A549 (cell line): ENCODE measurements around the gene ONECUT3. TPM values are rescaled to one million over a fixed set of nuclear protein-coding genes. Genes with fewer than 3 reads are reported as not detected.

ENCODE experiments used
- ATAC-seq, 2 experiments: fragments of 200-7000 bp in 1 of 2; fragments of >200 bp in 1 of 2; cut with Nextera tagmentation in 1 of 2; cut with Tn5 transposase in 1 of 2; 3 replicates each; pipeline versions ENCODE4 v1.8.0 to v1.9.1; 2018 to 2020; ENCODE audit warnings: mild to moderate bottlenecking in 1 of 2, moderate library complexity in 1 of 2
- CTCF ChIA-PET: fragments of 300-600 bp; sonication (Branson Sonifier 250); formaldehyde crosslinking; extraction: SDS; loops from one replicate; lab custom pipeline; 2021; ENCODE audit warnings: antibody characterized with exemption, inconsistent platforms; lab: Yijun Ruan, JAX
- POLR2A ChIA-PET: fragments of 350-600 bp; formaldehyde crosslinking; extraction: SDS; loops from one replicate; lab custom pipeline; 2021; ENCODE audit warnings: antibody characterized with exemption, inconsistent platforms; lab: Yijun Ruan, JAX
- DNase-seq, 2 experiments: peaks; one replicate each; pipeline versions ENCODE4 v3.0.0 to v3.0.0-alpha.2; 2011 to 2016; ENCODE audit warnings: low read depth in 1 of 2, low spot score in 1 of 2
- FAIRE-seq: peaks from 2 replicates; lab custom pipeline; 2011; peaks lifted over from hg19 to GRCh38; lab: Jason Lieb, UNC
- H3K27ac ChIP-seq, 2 experiments: fragments of >200 bp; sonication (Bioruptor Twin); formaldehyde crosslinking; 3 replicates each; pipeline ENCODE4 v1.5.1; 2016 to 2017
- H3K4me1 ChIP-seq: fragments of >200 bp; sonication (Bioruptor Twin); formaldehyde crosslinking; 3 replicates; pipeline ENCODE4 v1.6.1; 2016
- H3K4me2 ChIP-seq: fragments of >200 bp; sonication (Bioruptor Twin); formaldehyde crosslinking; 3 replicates; pipeline ENCODE4 v1.6.1; 2016
- H3K4me3 ChIP-seq: fragments of >200 bp; sonication (Bioruptor Twin); formaldehyde crosslinking; 3 replicates; pipeline ENCODE4 v1.5.1; 2016
- H3K9me3 ChIP-seq: fragments of >200 bp; sonication (Bioruptor Twin); formaldehyde crosslinking; 3 replicates; pipeline ENCODE4 v1.6.1; 2016
- BHLHE40 ChIP-seq: IDR thresholded peaks from 2 replicates; pipeline ENCODE4 v1.6.1; 2012; ENCODE audit warnings: low read depth, low read length, inconsistent platforms
- CBX2 ChIP-seq: fragments of 200-600 bp; sonication (generic); IDR thresholded peaks from 2 replicates; pipeline ENCODE4 v1.6.1; 2016; ENCODE audit warnings: low read depth, mild to moderate bottlenecking, borderline replicate concordance
- EHF ChIP-seq: fragments of 250-450 bp; sonication (Bioruptor Pico); IDR thresholded peaks from 2 replicates; pipeline ENCODE4 v1.5.0; 2020; ENCODE audit warnings: mild to moderate bottlenecking
- EHMT2 ChIP-seq: fragments of 200-600 bp; sonication (generic); IDR thresholded peaks from 2 replicates; pipeline ENCODE4 v1.6.1; 2016; ENCODE audit warnings: antibody characterized with exemption, low read depth, mild to moderate bottlenecking, moderate library complexity
- FOXS1 ChIP-seq: fragments of 250-450 bp; sonication (Bioruptor Pico); IDR thresholded peaks from 2 replicates; pipeline ENCODE4 v1.5.0; 2020; ENCODE audit warnings: mild to moderate bottlenecking, moderate library complexity
- GATA3 ChIP-seq: IDR thresholded peaks from 2 replicates; pipeline ENCODE4 v1.6.1; 2012; ENCODE audit warnings: borderline replicate concordance
- HEYL ChIP-seq: fragments of 250-450 bp; sonication (Bioruptor Pico); IDR thresholded peaks from 2 replicates; pipeline ENCODE4 v1.8.0; 2021; ENCODE audit warnings: mild to moderate bottlenecking, moderate library complexity
- HMGXB4 ChIP-seq: fragments of 250-450 bp; sonication (Bioruptor Pico); IDR thresholded peaks from 2 replicates; pipeline ENCODE4 v1.5.0; 2021; ENCODE audit warnings: mild to moderate bottlenecking, moderate library complexity, borderline replicate concordance
- HOXB5 ChIP-seq: fragments of 250-450 bp; sonication (Bioruptor Pico); IDR thresholded peaks from 2 replicates; pipeline ENCODE4 v1.5.0; 2020; ENCODE audit warnings: mild to moderate bottlenecking, moderate library complexity
- JUN ChIP-seq, 2 experiments: fragments of >200 bp; sonication (Bioruptor Twin); formaldehyde crosslinking; IDR thresholded peaks; 2 replicates in 1 of 2; 3 replicates in 1 of 2; pipeline ENCODE4 v1.6.1; 2016 to 2017
- KDM5A ChIP-seq: fragments of 200-600 bp; sonication (generic); IDR thresholded peaks from 2 replicates; pipeline ENCODE4 v1.6.1; 2016; ENCODE audit warnings: antibody characterized with exemption, mild to moderate bottlenecking
- MAFK ChIP-seq: fragments of 450-650 bp; IDR thresholded peaks from 2 replicates; pipeline ENCODE4 v1.6.1; 2014; ENCODE audit not compliant: partially characterized antibody
- MAX ChIP-seq: IDR thresholded peaks from 2 replicates; pipeline ENCODE4 v1.6.1; 2012
- NFE2L2 ChIP-seq: fragments of 150-350 bp; conservative IDR thresholded peaks from 2 replicates; pipeline ENCODE4 v1.6.1; 2014; ENCODE audit warnings: low read length
- NR3C1 ChIP-seq: fragments of >200 bp; sonication (Bioruptor Twin); formaldehyde crosslinking; IDR thresholded peaks from 3 replicates; pipeline ENCODE4 v1.6.1; 2017
- PBX3 ChIP-seq: IDR thresholded peaks from 2 replicates; pipeline ENCODE4 v1.6.1; 2012
- POLR2A ChIP-seq: IDR thresholded peaks from 2 replicates; pipeline ENCODE4 v1.6.1; 2012; ENCODE audit warnings: mild to moderate bottlenecking, low read length
- RAD21 ChIP-seq, 2 experiments: fragments of >200 bp in 1 of 2; sonication (Bioruptor Twin) in 1 of 2; formaldehyde crosslinking in 1 of 2; IDR thresholded peaks in 1 of 2; conservative IDR thresholded peaks in 1 of 2; 2 replicates in 1 of 2; 3 replicates in 1 of 2; pipeline ENCODE4 v1.6.1; 2012 to 2018; ENCODE audit warnings: inconsistent platforms in 1 of 2
- RARB ChIP-seq: fragments of 250-450 bp; sonication (Bioruptor Pico); IDR thresholded peaks from 2 replicates; pipeline ENCODE4 v1.8.0; 2021; ENCODE audit warnings: mild to moderate bottlenecking, moderate library complexity
- RCOR1 ChIP-seq: fragments of 150-350 bp; IDR thresholded peaks from 2 replicates; pipeline ENCODE4 v1.6.1; 2014; ENCODE audit warnings: antibody characterized with exemption, low read length, low read depth
- REST ChIP-seq: fragments of 200-600 bp; sonication (generic); IDR thresholded peaks from 2 replicates; pipeline ENCODE4 v1.6.1; 2016; ENCODE audit warnings: antibody characterized with exemption, mild to moderate bottlenecking, moderate library complexity
- RNF2 ChIP-seq: fragments of 200-600 bp; sonication (generic); IDR thresholded peaks from 2 replicates; pipeline ENCODE4 v1.6.1; 2016; ENCODE audit warnings: low read depth, mild to moderate bottlenecking, antibody characterized with exemption, moderate library complexity, borderline replicate concordance
- SMC3 ChIP-seq: fragments of >200 bp; sonication (Bioruptor Twin); formaldehyde crosslinking; IDR thresholded peaks from 3 replicates; pipeline ENCODE4 v1.6.1; 2018; ENCODE audit warnings: inconsistent platforms
- ZNF302 ChIP-seq: fragments of 250-450 bp; sonication (Bioruptor Pico); IDR thresholded peaks from 2 replicates; pipeline ENCODE4 v1.9.0; 2021; ENCODE audit warnings: inconsistent platforms, mild to moderate bottlenecking, moderate library complexity
- WGBS: methylation state at CpG from one replicate; pipeline ENCODE4 v1.1.6; 2017; ENCODE audit errors: missing lambda C conversion rate; 5-methylcytosine and 5-hydroxymethylcytosine counted together
- polyA plus RNA-seq, 4 experiments: library from polyadenylated mRNA; depleted of rRNA in 3 of 4; stranded (reverse); fragments of >200 nt; fragmentation: RNase III in 1 of 4; extraction: RNeasy Plus Mini Kit Qiagen cat#74134 plus additional on column Dnase treatment in 1 of 4; gene quantifications; 2 replicates in 3 of 4; 3 replicates in 1 of 4; pipeline ENCODE4 v1.2.3, GENCODE V29; 2011 to 2017
- TF ChIP-seq, protein P1 (sequence below): fragments of >200 bp; sonication (Bioruptor Twin); formaldehyde crosslinking; IDR thresholded peaks from 3 replicates; pipeline ENCODE4 v1.6.1; 2016
- TF ChIP-seq, protein P2 (sequence below): fragments of >200 bp; sonication (Bioruptor Twin); formaldehyde crosslinking; IDR thresholded peaks from 3 replicates; pipeline ENCODE4 v1.5.1; 2016

The ONECUT3 gene
- polyA plus RNA-seq, 2 of the 4 experiments (the other 2 are of a cell fraction) = 0.01 TPM; not detected in 1

- Histone ChIP-seq H3K9me3 (no peaks in the 10 kb centered on the region), H3K4me3 (no peak overlapping the region), H3K27ac (peak overlapping the region in 1 of 2 experiments; percentile 51; a peak in 2 of 6 replicates), H3K4me1 (peaks cover 10% of the 10 kb centered on the region), H3K4me2 (0 out of 3 replicates have a peak overlapping the region, but pooled peaks have one; percentile 14)
- POLR2A ChIA-PET = no interaction called here
- no peak for TF ChIP-seq NR3C1
- no peak for TF ChIP-seq RNF2
- TF ChIP-seq KDM5A = no peak
- TF ChIP-seq CBX2 = no peak
- TF ChIP-seq HOXB5 = no peak
- TF ChIP-seq HEYL = no peak
- no peak for TF ChIP-seq FOXS1 (CRISPR knock-in tag)
- no peak for TF ChIP-seq JUN (IDR thresholded peaks at IDR 0.05)
- TF ChIP-seq RARB (CRISPR knock-in tag) = no peak
- TF ChIP-seq MAX = no peak
- TF ChIP-seq BHLHE40 = no peak
- TF ChIP-seq NFE2L2 = no peak
- peak; percentile 35; the same call in 1 of the 3 replicates for TF ChIP-seq SMC3
- no peak for TF ChIP-seq EHMT2
- TF ChIP-seq ZNF302 (CRISPR knock-in tag) = no peak
- no peak for TF ChIP-seq RCOR1
- TF ChIP-seq EHF (CRISPR knock-in tag) = no peak
- TF ChIP-seq HMGXB4 (CRISPR knock-in tag) = no peak
- TF ChIP-seq PBX3 = no peak
- TF ChIP-seq GATA3 = no peak
- no peak for TF ChIP-seq POLR2A
- no peak for TF ChIP-seq MAFK
- peak; percentile 62 to 68 for TF ChIP-seq RAD21 (conservative IDR thresholded peaks at IDR 0.05 in 1 of 2, IDR thresholded peaks at IDR 0.05 in 1 of 2)
- TF ChIP-seq, protein P1, sequence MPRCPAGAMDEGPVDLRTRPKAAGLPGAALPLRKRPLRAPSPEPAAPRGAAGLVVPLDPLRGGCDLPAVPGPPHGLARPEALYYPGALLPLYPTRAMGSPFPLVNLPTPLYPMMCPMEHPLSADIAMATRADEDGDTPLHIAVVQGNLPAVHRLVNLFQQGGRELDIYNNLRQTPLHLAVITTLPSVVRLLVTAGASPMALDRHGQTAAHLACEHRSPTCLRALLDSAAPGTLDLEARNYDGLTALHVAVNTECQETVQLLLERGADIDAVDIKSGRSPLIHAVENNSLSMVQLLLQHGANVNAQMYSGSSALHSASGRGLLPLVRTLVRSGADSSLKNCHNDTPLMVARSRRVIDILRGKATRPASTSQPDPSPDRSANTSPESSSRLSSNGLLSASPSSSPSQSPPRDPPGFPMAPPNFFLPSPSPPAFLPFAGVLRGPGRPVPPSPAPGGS = no peak
- TF ChIP-seq REST = no peak
- TF ChIP-seq, protein P2, sequence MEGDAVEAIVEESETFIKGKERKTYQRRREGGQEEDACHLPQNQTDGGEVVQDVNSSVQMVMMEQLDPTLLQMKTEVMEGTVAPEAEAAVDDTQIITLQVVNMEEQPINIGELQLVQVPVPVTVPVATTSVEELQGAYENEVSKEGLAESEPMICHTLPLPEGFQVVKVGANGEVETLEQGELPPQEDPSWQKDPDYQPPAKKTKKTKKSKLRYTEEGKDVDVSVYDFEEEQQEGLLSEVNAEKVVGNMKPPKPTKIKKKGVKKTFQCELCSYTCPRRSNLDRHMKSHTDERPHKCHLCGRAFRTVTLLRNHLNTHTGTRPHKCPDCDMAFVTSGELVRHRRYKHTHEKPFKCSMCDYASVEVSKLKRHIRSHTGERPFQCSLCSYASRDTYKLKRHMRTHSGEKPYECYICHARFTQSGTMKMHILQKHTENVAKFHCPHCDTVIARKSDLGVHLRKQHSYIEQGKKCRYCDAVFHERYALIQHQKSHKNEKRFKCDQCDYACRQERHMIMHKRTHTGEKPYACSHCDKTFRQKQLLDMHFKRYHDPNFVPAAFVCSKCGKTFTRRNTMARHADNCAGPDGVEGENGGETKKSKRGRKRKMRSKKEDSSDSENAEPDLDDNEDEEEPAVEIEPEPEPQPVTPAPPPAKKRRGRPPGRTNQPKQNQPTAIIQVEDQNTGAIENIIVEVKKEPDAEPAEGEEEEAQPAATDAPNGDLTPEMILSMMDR = peak; percentile 65
- peak; percentile 62 to 88 for DNase-seq
- CTCF ChIA-PET = interaction anchor here (0.6 to 14.1 kb wide), 43 partner anchors 8 to 381 kb away, joined by 3 to 212 read pairs (median 4); no protein-coding TSS in a partner anchor
- 56% methylated on average over 3 of the region's 15 CpGs for WGBS
- ATAC-seq = peak; percentile 85 to 89
- FAIRE-seq = no peak
Measured at GRCh38 chr19:1825909-1826556, 72.7 kb downstream of the ONECUT3 start.
